ENCODE measurements around the gene PAXX.

The PAXX gene

DNA sequence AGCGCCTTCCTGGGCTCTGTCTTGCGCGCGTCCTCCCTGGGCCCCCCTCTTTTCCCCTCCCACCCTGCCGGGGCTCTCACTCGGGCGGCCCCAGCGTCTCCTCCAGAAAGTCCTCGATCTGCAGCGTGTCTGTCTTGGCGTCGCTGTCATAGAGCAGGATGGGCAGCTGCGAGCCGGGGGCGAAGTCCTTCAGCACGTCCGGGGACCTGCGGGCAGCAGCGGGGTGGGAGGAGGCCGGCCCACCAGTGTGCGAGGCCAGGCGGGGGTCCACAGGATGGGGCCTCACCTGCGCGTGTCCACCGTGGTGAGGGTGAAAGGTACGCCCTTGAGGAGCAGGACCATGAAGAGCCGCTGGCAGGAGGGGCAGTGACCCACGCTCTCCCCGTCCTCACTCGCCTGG, 3.1 kb downstream of the PAXX start:
- TF ChIP-seq, protein P1, sequence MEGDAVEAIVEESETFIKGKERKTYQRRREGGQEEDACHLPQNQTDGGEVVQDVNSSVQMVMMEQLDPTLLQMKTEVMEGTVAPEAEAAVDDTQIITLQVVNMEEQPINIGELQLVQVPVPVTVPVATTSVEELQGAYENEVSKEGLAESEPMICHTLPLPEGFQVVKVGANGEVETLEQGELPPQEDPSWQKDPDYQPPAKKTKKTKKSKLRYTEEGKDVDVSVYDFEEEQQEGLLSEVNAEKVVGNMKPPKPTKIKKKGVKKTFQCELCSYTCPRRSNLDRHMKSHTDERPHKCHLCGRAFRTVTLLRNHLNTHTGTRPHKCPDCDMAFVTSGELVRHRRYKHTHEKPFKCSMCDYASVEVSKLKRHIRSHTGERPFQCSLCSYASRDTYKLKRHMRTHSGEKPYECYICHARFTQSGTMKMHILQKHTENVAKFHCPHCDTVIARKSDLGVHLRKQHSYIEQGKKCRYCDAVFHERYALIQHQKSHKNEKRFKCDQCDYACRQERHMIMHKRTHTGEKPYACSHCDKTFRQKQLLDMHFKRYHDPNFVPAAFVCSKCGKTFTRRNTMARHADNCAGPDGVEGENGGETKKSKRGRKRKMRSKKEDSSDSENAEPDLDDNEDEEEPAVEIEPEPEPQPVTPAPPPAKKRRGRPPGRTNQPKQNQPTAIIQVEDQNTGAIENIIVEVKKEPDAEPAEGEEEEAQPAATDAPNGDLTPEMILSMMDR (IDR thresholded peaks at IDR 0.05; ENCODE audit: low read depth, low read length): no peak
- in situ Hi-C loops (cut with HindIII; ENCODE audit: low sequenced_read_pairs): no loop called here
- no peak for DNase-seq (ENCODE audit: low read depth, low spot score)

GRCh38 chr9:136995772-136996311, 3.6 kb downstream of the PAXX start:
- TF ChIP-seq, protein P1 (IDR thresholded peaks at IDR 0.05; ENCODE audit: low read depth, low read length): no peak
- peak overlapping the region; percentile 13 for H3K4me3 ChIP-seq (ENCODE audit: low read depth, low read length)
- peak; percentile 32 for DNase-seq (ENCODE audit: low read depth, low spot score)
- in situ Hi-C loops (cut with HindIII; ENCODE audit: low sequenced_read_pairs): no loop called here

More for the DNA sequence above, 3.1 kb downstream of the PAXX start:
- no peak overlapping the region for H3K4me3 ChIP-seq (ENCODE audit: low read depth, low read length)

GRCh38 chr9:136996361-136997292, 4.4 kb downstream of the PAXX start, which contains the start of gene CLIC3:
Gene CLIC3, minus strand, starts transcription at chr9:136996568. Its CDS starts 25 bp downstream, at chr9:136996543.
- in situ Hi-C loops (cut with HindIII; ENCODE audit: low sequenced_read_pairs): no loop called here
- DNase-seq (ENCODE audit: low read depth, low spot score): no peak
- H3K4me3 ChIP-seq (ENCODE audit: low read depth, low read length): peak within 1 kb of the TSS; percentile 13
- TF ChIP-seq, protein P1 (IDR thresholded peaks at IDR 0.05; ENCODE audit: low read depth, low read length): no peak

DNA sequence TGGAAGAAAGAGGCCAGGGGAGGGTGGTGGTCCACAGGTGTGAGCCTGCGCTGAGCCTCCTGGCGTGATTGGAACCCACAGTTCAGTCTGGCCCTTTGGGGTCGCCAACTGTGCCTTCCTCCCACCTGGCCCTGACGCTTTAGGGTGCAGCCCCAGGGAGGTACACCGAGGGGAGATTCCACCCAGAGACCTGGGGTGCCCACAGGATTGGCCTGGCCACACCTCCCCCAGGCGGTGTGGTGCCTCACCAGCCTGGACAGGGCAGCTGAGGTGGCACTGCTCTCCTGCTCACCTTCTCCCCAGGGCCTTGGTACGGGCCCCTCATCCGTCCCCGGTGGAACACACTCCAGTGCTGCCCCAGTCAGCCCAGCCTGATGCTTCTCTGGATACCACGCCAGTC, 5.1 kb downstream of the PAXX start:
- no peak for DNase-seq (ENCODE audit: low read depth, low spot score)
- H3K4me3 ChIP-seq (ENCODE audit: low read depth, low read length): no peak overlapping the region
- TF ChIP-seq, protein P1 (IDR thresholded peaks at IDR 0.05; ENCODE audit: low read depth, low read length): no peak
- in situ Hi-C loops (cut with HindIII; ENCODE audit: low sequenced_read_pairs): no loop called here

DNA sequence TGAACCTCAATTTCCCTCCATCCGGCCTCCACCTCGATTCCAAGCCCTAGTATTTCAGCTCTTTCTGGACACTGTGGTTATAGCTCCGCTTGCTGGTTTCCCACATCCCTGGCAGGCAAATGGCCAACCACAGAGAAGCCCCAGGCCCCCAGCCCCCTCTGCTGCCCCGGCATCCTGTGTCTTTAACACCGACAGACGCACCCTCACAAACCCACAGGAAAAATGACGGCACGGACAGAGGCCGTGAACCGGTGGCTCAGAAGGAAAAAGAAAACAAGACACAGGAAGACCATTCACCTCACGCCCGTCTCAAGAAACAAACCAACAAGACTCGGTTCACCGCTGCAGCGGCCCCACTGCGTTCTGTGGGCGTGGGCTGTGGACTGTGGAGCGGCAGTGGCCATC, 5.6 kb downstream of the PAXX start:
- no peak overlapping the region for H3K4me3 ChIP-seq (ENCODE audit: low read depth, low read length)
- TF ChIP-seq, protein P1 (IDR thresholded peaks at IDR 0.05; ENCODE audit: low read depth, low read length): peak; percentile 48
- peak; percentile 77 for DNase-seq (ENCODE audit: low read depth, low spot score)
- in situ Hi-C loops (cut with HindIII; ENCODE audit: low sequenced_read_pairs): no loop called here

DNA sequence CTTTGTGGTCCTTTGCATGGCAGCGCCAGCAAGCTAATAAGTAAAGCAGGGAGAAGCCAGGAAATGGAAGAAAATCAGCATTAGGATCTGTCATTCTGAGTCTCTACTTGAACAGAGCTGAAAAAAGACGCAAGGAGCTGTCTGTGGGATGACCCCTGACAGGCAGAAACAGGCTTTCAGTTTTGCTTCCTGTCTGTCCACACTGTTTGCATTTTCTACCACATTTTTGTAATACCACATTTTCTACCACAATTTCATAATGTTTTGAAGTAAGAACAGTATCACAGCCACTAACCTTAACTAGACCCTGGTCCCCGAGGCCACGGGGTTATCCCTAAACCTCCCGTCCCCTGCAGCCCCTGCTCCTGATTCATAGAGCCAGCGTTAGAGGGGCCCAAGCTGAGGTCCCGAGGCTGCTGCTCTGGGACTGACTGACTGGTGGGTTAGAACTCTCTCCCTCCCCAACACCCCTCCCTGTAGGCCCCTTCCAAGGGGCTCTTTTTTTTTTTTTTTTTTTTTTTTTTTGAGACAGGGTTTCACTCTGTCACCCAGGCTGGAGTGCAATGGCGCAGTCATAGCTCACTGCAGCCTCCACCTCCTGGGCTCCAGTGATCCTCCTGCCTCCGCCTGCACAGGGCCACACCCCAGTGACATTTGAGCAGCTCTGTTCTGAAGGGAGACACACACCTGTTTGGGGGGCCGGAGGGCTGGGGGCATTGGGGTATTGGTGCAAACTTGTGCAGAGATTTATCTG, 8.1 kb downstream of the PAXX start:
- peak; percentile 53 for DNase-seq (ENCODE audit: low read depth, low spot score)
- in situ Hi-C loops (cut with HindIII; ENCODE audit: low sequenced_read_pairs): no loop called here
- no peak overlapping the region for H3K4me3 ChIP-seq (ENCODE audit: low read depth, low read length)
- TF ChIP-seq, protein P1 (IDR thresholded peaks at IDR 0.05; ENCODE audit: low read depth, low read length): no peak

Data from astrocyte of the spinal cord (primary cell).